Neural cell (in vitro differentiated cells): Measurements from ENCODE around the gene KLK8. TPM values are rescaled to one million over a fixed set of nuclear protein-coding genes. Genes with fewer than 3 reads are reported as not detected.

Source experiments
- H2AFZ ChIP-seq: fragments of 200-600, 300-800 bp; sonication (generic), shearing (Covaris generic); 2 replicates; pipeline ENCODE4 v1.6.0; 2014; ENCODE audit warnings: low read depth, mild to moderate bottlenecking, antibody characterized with exemption, low read length, moderate library complexity
- H3F3A ChIP-seq: fragments of 200-600 bp; shearing (Covaris generic); 2 replicates; pipeline ENCODE4 v1.6.1; 2016; ENCODE audit warnings: mild to moderate bottlenecking, moderate library complexity, mixed read lengths, antibody characterized with exemption, low read length; ENCODE audit not compliant: insufficient read depth, poor library complexity, severe bottlenecking
- H3K27ac ChIP-seq: fragments of 200-600, 300-800 bp; sonication (generic), shearing (Covaris generic); 2 replicates; pipeline ENCODE4 v1.5.1; 2014; ENCODE audit warnings: mild to moderate bottlenecking, low read length, moderate library complexity
- H3K27me3 ChIP-seq: fragments of 300-800, 200-600 bp; sonication (generic), shearing (Covaris generic); 2 replicates; pipeline ENCODE4 v1.6.0; 2014; ENCODE audit warnings: mild to moderate bottlenecking, low read depth, low read length, moderate library complexity; ENCODE audit not compliant: insufficient read depth
- H3K36me3 ChIP-seq: fragments of 300-800, 200-600 bp; sonication (generic), shearing (Covaris generic); 2 replicates; pipeline ENCODE4 v1.5.1; 2014; ENCODE audit warnings: mild to moderate bottlenecking, antibody characterized with exemption, low read length, moderate library complexity; ENCODE audit not compliant: insufficient read depth
- H3K4me2 ChIP-seq: fragments of 300-800, 200-600 bp; sonication (generic), shearing (Covaris generic); 2 replicates; pipeline ENCODE4 v1.6.0; 2014; ENCODE audit warnings: mild to moderate bottlenecking, low read length
- H3K4me3 ChIP-seq: fragments of 300-800, 200-600 bp; sonication (generic), shearing (Covaris generic); 2 replicates; pipeline ENCODE4 v1.5.1; 2014; ENCODE audit warnings: mild to moderate bottlenecking, low read length, moderate library complexity
- H3K79me2 ChIP-seq: fragments of 200-600 bp; shearing (Covaris generic); replicated peaks from 2 replicates; pipeline ENCODE4 v1.6.0; 2014; ENCODE audit warnings: mild to moderate bottlenecking, low read length, moderate library complexity; ENCODE audit not compliant: insufficient read depth
- H3K9ac ChIP-seq: fragments of 300-800, 200-600 bp; sonication (generic), shearing (Covaris generic); 2 replicates; pipeline ENCODE4 v1.6.1; 2016; ENCODE audit warnings: mild to moderate bottlenecking, low read length, mixed read lengths
- H3K9me2 ChIP-seq: fragments of 200-600 bp; shearing (Covaris generic); 2 replicates; pipeline ENCODE4 v1.6.1; 2016; ENCODE audit warnings: mild to moderate bottlenecking, low read length, mixed read lengths; ENCODE audit not compliant: insufficient read depth
- H3K9me3 ChIP-seq: fragments of 200-600, 300-800 bp; sonication (generic), shearing (Covaris generic); 2 replicates; pipeline ENCODE4 v1.6.1; 2016; ENCODE audit warnings: mild to moderate bottlenecking, mixed run types, low read length, moderate library complexity, mixed read lengths
- H4K20me1 ChIP-seq: fragments of 200-600 bp; shearing (Covaris generic); 2 replicates; pipeline ENCODE4 v1.6.1; 2016; ENCODE audit warnings: mild to moderate bottlenecking, mixed run types; ENCODE audit not compliant: insufficient read depth
- CTCF ChIP-seq: fragments of 450-650 bp; IDR thresholded peaks from 2 replicates; pipeline ENCODE4 v1.5.1; 2014; ENCODE audit warnings: antibody characterized with exemption, mild to moderate bottlenecking, moderate library complexity; ENCODE audit not compliant: poor library complexity, severe bottlenecking
- EP300 ChIP-seq: fragments of 450-650 bp; conservative IDR thresholded peaks from 2 replicates; pipeline ENCODE4 v1.6.1; 2014; ENCODE audit warnings: antibody characterized with exemption, mild to moderate bottlenecking, moderate library complexity; ENCODE audit not compliant: poor library complexity, severe bottlenecking
- EZH2 ChIP-seq: fragments of 200-600, 300-800 bp; shearing (Covaris generic), sonication (generic); IDR thresholded peaks from 2 replicates; pipeline ENCODE4 v1.6.1; 2014; ENCODE audit warnings: antibody characterized with exemption, low read length, borderline replicate concordance, mild to moderate bottlenecking; ENCODE audit not compliant: insufficient read depth, poor library complexity, severe bottlenecking
- MXI1 ChIP-seq: fragments of 450-650 bp; conservative IDR thresholded peaks from 2 replicates; pipeline ENCODE4 v1.6.1; 2014; ENCODE audit warnings: antibody characterized with exemption, mild to moderate bottlenecking; ENCODE audit not compliant: poor library complexity, severe bottlenecking
- POLR2AphosphoS5 ChIP-seq: IDR thresholded peaks from 2 replicates; pipeline ENCODE4 v1.6.1; 2012
- RAD21 ChIP-seq: fragments of 450-650 bp; conservative IDR thresholded peaks from 2 replicates; pipeline ENCODE4 v1.6.1; 2014; ENCODE audit warnings: antibody characterized with exemption, mild to moderate bottlenecking, moderate library complexity
- REST ChIP-seq: IDR thresholded peaks from 2 replicates; pipeline ENCODE4 v1.6.1; 2012; ENCODE audit warnings: borderline replicate concordance
- SMC3 ChIP-seq: fragments of 450-650 bp; conservative IDR thresholded peaks from 2 replicates; pipeline ENCODE4 v1.6.1; 2014; ENCODE audit warnings: antibody characterized with exemption, mild to moderate bottlenecking, moderate library complexity; ENCODE audit not compliant: poor library complexity
- TAF1 ChIP-seq: IDR thresholded peaks from 2 replicates; pipeline ENCODE4 v1.6.1; 2012; ENCODE audit warnings: low read depth
- polyA plus RNA-seq: library from polyadenylated mRNA; depleted of rRNA; stranded (reverse); fragments of >200 nt; gene quantifications from 2 replicates; pipeline ENCODE4 v1.2.3, GENCODE V29; 2014

Gene KLK8
- polyA plus RNA-seq, 1 donor from 2014 or later, result not detected

- no peaks in the 10 kb centered on the region for H3F3A ChIP-seq
- H3K36me3 ChIP-seq, result no peaks in the 10 kb centered on the region
- H3K79me2 ChIP-seq, result no peaks in the 10 kb centered on the region
- H3K9ac ChIP-seq, result no peak overlapping the region
- no peaks in the 10 kb centered on the region for H3K27me3 ChIP-seq
- TF ChIP-seq CTCF (no peak), EZH2 (no peak), POLR2AphosphoS5 (no peak), TAF1 (no peak)
- H3K27ac ChIP-seq, result no peak overlapping the region
- no peaks in the 10 kb centered on the region for H3K9me3 ChIP-seq
- H2AFZ ChIP-seq, result no peak overlapping the region
- no peaks in the 10 kb centered on the region for H3K9me2 ChIP-seq
- no peaks in the 10 kb centered on the region for H4K20me1 ChIP-seq
- H3K4me2 ChIP-seq, result no peak overlapping the region
- H3K4me3 ChIP-seq, result no peak overlapping the region
Observed at GRCh38 chr19:51040151-51040550, 38.7 kb upstream of the KLK8 start.

- Histone ChIP-seq H3K36me3 (no peaks in the 10 kb centered on the region), H3K27me3 (no peaks in the 10 kb centered on the region), H3K4me2 (no peak overlapping the region), H3K9ac (no peak overlapping the region), H3K4me3 (no peak overlapping the region), H4K20me1 (no peaks in the 10 kb centered on the region), H3K27ac (no peak overlapping the region), H3F3A (no peaks in the 10 kb centered on the region), H3K79me2 (no peaks in the 10 kb centered on the region), H3K9me3 (no peaks in the 10 kb centered on the region), H2AFZ (no peak overlapping the region), H3K9me2 (no peaks in the 10 kb centered on the region)
- TF ChIP-seq CTCF (no peak), POLR2AphosphoS5 (no peak), EZH2 (no peak), SMC3 (no peak), REST (no peak), EP300 (no peak), TAF1 (no peak), RAD21 (no peak), MXI1 (no peak)
Observed at GRCh38 chr19:51036519-51036918, 35.1 kb upstream of the KLK8 start.
